Measurements from ENCODE around the gene TCL1B. TPM values are rescaled to one million over a fixed set of nuclear protein-coding genes. Genes with fewer than 3 reads are reported as not detected.

Gene TCL1B
- total RNA-seq, 1 donor from 2014 or later, result not detected

DNA sequence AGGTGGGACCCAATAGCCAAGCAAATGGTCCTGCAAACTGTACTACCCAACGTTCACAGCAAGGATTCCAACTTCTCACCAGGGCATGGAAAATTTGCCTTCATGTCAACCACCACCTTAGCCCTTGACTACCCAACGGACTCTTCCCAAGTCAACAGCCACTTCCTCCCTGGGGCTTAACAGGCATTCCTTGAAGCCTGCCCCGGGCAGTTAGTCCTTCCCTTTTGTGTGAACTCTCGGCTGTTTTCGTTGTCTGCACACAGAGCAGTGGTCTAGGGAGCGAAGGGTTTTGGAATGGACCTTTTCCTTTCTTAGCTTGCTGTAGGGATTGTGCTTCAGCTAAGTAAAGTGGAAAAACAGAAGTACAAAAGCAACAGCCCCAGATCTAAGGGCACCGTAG, 35.2 kb upstream of the TCL1B start:
- Histone ChIP-seq H3K9me3 (ENCODE audit: insufficient read depth, low read depth, low read length) (no peaks in the 10 kb centered on the region), H3K4me2 (ENCODE audit: low read length) (no peak overlapping the region), H3K36me3 (ENCODE audit: insufficient read depth, low read length) (no peaks in the 10 kb centered on the region), H3K4me3 (ENCODE audit: insufficient read depth, low read depth, low read length) (no peak overlapping the region), H3K27me3 (ENCODE audit: insufficient read depth, low read length) (no peaks in the 10 kb centered on the region), H4K20me1 (ENCODE audit: insufficient read depth, low read length) (no peaks in the 10 kb centered on the region), H3K9ac (ENCODE audit: low read length) (no peak overlapping the region), H3K27ac (ENCODE audit: low read depth, low read length) (no peak overlapping the region), H3K79me2 (ENCODE audit: insufficient read depth, low read length) (no peaks in the 10 kb centered on the region), H3K4me1 (ENCODE audit: insufficient read depth, low read length) (no peaks in the 10 kb centered on the region), H2AFZ (ENCODE audit: low read depth, low read length) (no peak overlapping the region)
- Mint-ChIP-seq H3K36me3 (ENCODE audit: low read depth, unreplicated experiment) (no peaks in the 10 kb centered on the region), H3K27me3 (ENCODE audit: low read depth, unreplicated experiment) (peaks cover 8% of the 10 kb centered on the region), H3K9me3 (ENCODE audit: unreplicated experiment) (peaks cover 4% of the 10 kb centered on the region), H3K4me1 (ENCODE audit: low read depth, unreplicated experiment) (peaks cover 3% of the 10 kb centered on the region), H3K4me3 (ENCODE audit: unreplicated experiment) (no peak overlapping the region), H3K27ac (ENCODE audit: unreplicated experiment) (no peak overlapping the region)
- TF ChIP-seq, protein P1, sequence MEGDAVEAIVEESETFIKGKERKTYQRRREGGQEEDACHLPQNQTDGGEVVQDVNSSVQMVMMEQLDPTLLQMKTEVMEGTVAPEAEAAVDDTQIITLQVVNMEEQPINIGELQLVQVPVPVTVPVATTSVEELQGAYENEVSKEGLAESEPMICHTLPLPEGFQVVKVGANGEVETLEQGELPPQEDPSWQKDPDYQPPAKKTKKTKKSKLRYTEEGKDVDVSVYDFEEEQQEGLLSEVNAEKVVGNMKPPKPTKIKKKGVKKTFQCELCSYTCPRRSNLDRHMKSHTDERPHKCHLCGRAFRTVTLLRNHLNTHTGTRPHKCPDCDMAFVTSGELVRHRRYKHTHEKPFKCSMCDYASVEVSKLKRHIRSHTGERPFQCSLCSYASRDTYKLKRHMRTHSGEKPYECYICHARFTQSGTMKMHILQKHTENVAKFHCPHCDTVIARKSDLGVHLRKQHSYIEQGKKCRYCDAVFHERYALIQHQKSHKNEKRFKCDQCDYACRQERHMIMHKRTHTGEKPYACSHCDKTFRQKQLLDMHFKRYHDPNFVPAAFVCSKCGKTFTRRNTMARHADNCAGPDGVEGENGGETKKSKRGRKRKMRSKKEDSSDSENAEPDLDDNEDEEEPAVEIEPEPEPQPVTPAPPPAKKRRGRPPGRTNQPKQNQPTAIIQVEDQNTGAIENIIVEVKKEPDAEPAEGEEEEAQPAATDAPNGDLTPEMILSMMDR (IDR thresholded peaks at IDR 0.05; ENCODE audit: insufficient read depth, low read depth, low read length), result no peak
- no peak for TF ChIP-seq EZH2 (IDR thresholded peaks at IDR 0.05; ENCODE audit: insufficient read depth, low read length)
- DNase-seq (ENCODE audit: low read depth) (no peak), FAIRE-seq (no peak)

DNA sequence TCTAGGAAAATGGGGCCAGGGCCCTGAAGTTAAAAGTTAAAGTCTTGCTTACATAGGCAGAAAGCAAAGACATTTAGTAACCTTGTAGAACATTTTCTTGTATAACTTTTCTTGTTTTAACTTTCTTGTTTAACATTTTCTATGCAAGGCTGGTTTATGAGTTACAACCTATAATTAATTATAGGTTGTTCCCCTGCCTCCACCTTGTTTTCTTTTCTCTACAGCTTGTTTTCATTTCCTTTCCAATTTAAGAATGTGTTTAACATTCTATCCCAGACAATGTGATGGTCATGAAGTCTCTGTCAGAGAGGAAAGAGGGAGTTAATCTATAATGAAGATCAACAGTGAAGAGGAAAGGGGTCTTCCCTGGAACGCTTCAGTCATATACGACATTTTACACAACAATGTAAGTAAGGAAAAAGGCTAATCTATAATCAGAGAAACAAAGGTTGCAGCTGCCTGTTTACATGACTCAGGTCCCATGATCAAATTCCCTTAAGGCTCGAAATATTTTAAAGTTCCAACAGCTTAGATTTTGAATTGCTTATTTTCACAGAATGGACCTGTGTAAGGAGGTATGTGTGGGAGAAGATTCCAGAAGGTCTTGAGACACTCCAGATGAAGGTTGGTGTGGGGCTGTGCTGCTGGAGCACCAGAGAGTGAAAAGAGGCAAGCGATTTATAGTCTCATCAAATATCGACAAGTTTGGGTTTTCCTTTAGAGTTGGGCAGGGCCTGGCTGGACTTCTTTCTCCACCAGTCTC, 34.2 kb upstream of the TCL1B start:
- no peaks in the 10 kb centered on the region for H3K36me3 Mint-ChIP-seq (ENCODE audit: low read depth, unreplicated experiment)
- no peak overlapping the region for H3K9ac ChIP-seq (ENCODE audit: low read length)
- TF ChIP-seq, protein P1 (IDR thresholded peaks at IDR 0.05; ENCODE audit: insufficient read depth, low read depth, low read length), result no peak
- no peak for TF ChIP-seq EZH2 (IDR thresholded peaks at IDR 0.05; ENCODE audit: insufficient read depth, low read length)
- no peak overlapping the region for H3K4me3 Mint-ChIP-seq (ENCODE audit: unreplicated experiment)
- no peak for FAIRE-seq
- H3K4me1 ChIP-seq (ENCODE audit: insufficient read depth, low read length), result no peaks in the 10 kb centered on the region
- H4K20me1 ChIP-seq (ENCODE audit: insufficient read depth, low read length), result no peaks in the 10 kb centered on the region
- no peak overlapping the region for H3K4me3 ChIP-seq (ENCODE audit: insufficient read depth, low read depth, low read length)
- DNase-seq (ENCODE audit: low read depth), result no peak
- no peaks in the 10 kb centered on the region for H3K36me3 ChIP-seq (ENCODE audit: insufficient read depth, low read length)
- H3K9me3 ChIP-seq (ENCODE audit: insufficient read depth, low read depth, low read length), result no peaks in the 10 kb centered on the region
- no peaks in the 10 kb centered on the region for H3K79me2 ChIP-seq (ENCODE audit: insufficient read depth, low read length)
- peaks cover 3% of the 10 kb centered on the region for H3K4me1 Mint-ChIP-seq (ENCODE audit: low read depth, unreplicated experiment)
- peaks cover 3% of the 10 kb centered on the region for H3K9me3 Mint-ChIP-seq (ENCODE audit: unreplicated experiment)
- peaks cover 11% of the 10 kb centered on the region for H3K27me3 Mint-ChIP-seq (ENCODE audit: low read depth, unreplicated experiment)
- H3K4me2 ChIP-seq (ENCODE audit: low read length), result no peak overlapping the region
- no peak overlapping the region for H2AFZ ChIP-seq (ENCODE audit: low read depth, low read length)
- no peak overlapping the region for H3K27ac Mint-ChIP-seq (ENCODE audit: unreplicated experiment)
- H3K27me3 ChIP-seq (ENCODE audit: insufficient read depth, low read length), result no peaks in the 10 kb centered on the region
- no peak overlapping the region for H3K27ac ChIP-seq (ENCODE audit: low read depth, low read length)

DNA sequence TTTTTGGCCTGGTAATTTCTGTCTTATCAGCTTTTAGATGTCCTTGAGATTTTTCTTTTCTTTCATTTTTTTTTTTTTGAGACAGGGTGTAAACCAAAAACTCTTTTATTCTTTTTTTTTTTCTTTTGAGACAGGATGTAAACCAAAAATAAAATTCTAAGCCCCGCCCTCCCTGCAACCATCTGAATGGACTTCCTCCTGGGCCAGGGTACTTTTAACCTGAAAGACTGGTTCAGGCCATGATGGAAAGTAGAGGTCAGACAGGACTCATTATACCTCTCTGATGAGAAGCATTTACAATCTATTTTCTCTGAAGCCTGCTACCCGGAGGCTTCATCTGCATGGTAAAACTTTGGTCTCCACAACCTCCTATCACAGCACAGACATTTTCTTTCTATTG, 33.5 kb upstream of the TCL1B start:
- no peaks in the 10 kb centered on the region for H3K9me3 Mint-ChIP-seq (ENCODE audit: unreplicated experiment)
- peaks cover 3% of the 10 kb centered on the region for H3K4me1 Mint-ChIP-seq (ENCODE audit: low read depth, unreplicated experiment)
- H3K27ac ChIP-seq (ENCODE audit: low read depth, low read length), result no peak overlapping the region
- H3K4me3 ChIP-seq (ENCODE audit: insufficient read depth, low read depth, low read length), result no peak overlapping the region
- FAIRE-seq (no peak), DNase-seq (ENCODE audit: low read depth) (no peak)
- H3K4me2 ChIP-seq (ENCODE audit: low read length), result no peak overlapping the region
- H3K4me1 ChIP-seq (ENCODE audit: insufficient read depth, low read length), result no peaks in the 10 kb centered on the region
- H3K9me3 ChIP-seq (ENCODE audit: insufficient read depth, low read depth, low read length), result no peaks in the 10 kb centered on the region
- H3K79me2 ChIP-seq (ENCODE audit: insufficient read depth, low read length), result no peaks in the 10 kb centered on the region
- H3K36me3 ChIP-seq (ENCODE audit: insufficient read depth, low read length), result no peaks in the 10 kb centered on the region
- H3K9ac ChIP-seq (ENCODE audit: low read length), result no peak overlapping the region
- H3K27me3 Mint-ChIP-seq (ENCODE audit: low read depth, unreplicated experiment), result peaks cover 14% of the 10 kb centered on the region
- H3K36me3 Mint-ChIP-seq (ENCODE audit: low read depth, unreplicated experiment), result no peaks in the 10 kb centered on the region
- H3K27ac Mint-ChIP-seq (ENCODE audit: unreplicated experiment), result no peak overlapping the region
- H3K4me3 Mint-ChIP-seq (ENCODE audit: unreplicated experiment), result no peak overlapping the region
- TF ChIP-seq, protein P1 (IDR thresholded peaks at IDR 0.05; ENCODE audit: insufficient read depth, low read depth, low read length), result no peak
- no peak for TF ChIP-seq EZH2 (IDR thresholded peaks at IDR 0.05; ENCODE audit: insufficient read depth, low read length)
- H3K27me3 ChIP-seq (ENCODE audit: insufficient read depth, low read length), result no peaks in the 10 kb centered on the region
- no peaks in the 10 kb centered on the region for H4K20me1 ChIP-seq (ENCODE audit: insufficient read depth, low read length)
- no peak overlapping the region for H2AFZ ChIP-seq (ENCODE audit: low read depth, low read length)

Measured in astrocyte (in vitro differentiated cells and primary cell).